ENCODE measurements around the gene NF2. TPM values are rescaled to one million over a fixed set of nuclear protein-coding genes. Genes with fewer than 3 reads are reported as not detected.

The NF2 gene
- total and polyA plus RNA-seq, 2 experiments from 2014 or later, result 14.4 to 54.5 TPM

DNA sequence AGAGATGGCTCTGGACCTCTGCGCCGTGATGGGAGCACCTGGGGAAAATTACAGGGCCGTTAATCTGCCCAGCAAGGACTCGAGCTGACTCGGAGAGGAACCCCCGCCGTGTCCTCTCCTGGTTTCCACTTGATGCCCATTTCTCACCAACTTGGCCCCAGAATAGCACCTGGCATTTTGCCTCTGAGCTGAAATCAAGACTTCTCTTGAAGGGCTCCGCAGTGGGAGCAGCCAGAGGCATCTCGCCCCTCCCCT, 97.4 kb downstream of the NF2 start:
- ATAC-seq, result no peak
- Histone ChIP-seq H3K79me2 (replicated peaks; ENCODE audit: insufficient read depth) (no peaks in the 10 kb centered on the region), H2AFZ (no peak overlapping the region), H3K4me1 (ENCODE audit: insufficient read depth) (peaks cover 46% of the 10 kb centered on the region), H3K27me3 (ENCODE audit: insufficient read depth) (peaks cover 23% of the 10 kb centered on the region), H3F3A (replicated peaks; ENCODE audit: low read depth) (0 out of 2 replicates have a peak, but pooled peaks cover 6% of the 10 kb centered on the region), H3K27ac (ENCODE audit: low read depth) (no peak overlapping the region), H3K4me2 (no peak overlapping the region), H4K20me1 (replicated peaks; ENCODE audit: insufficient read depth) (no peaks in the 10 kb centered on the region; the same call in 1 of the 2 replicates), H3K9me2 (ENCODE audit: insufficient read depth) (no peaks in the 10 kb centered on the region), H3K36me3 (ENCODE audit: insufficient read depth) (no peaks in the 10 kb centered on the region), H3K4me3 (no peak overlapping the region)
- Mint-ChIP-seq H3K36me3 (ENCODE audit: low read depth) (no peaks in the 10 kb centered on the region), H3K9me3 (no peaks in the 10 kb centered on the region; the same call in 2 of the 3 replicates), H3K4me1 (peaks cover 45% of the 10 kb centered on the region), H3K27me3 (ENCODE audit: insufficient read depth, low read depth, poor library complexity) (peaks cover 44% of the 10 kb centered on the region), H3K4me3 (peak overlapping the region; percentile 24; the same call in 2 of the 3 replicates), H3K27ac (no peak overlapping the region)
- DNase-seq (ENCODE audit: low spot score), result no peak
- no peak for TF ChIP-seq JUNB (IDR thresholded peaks at IDR 0.05; ENCODE audit: unreplicated experiment)
- no peak for TF ChIP-seq CREB1 (CRISPR knock-in tag; IDR thresholded peaks at IDR 0.05; ENCODE audit: low read depth)
- no peak for TF ChIP-seq EZH2 (IDR thresholded peaks at IDR 0.05; ENCODE audit: low read depth, unreplicated experiment)
- no peak for TF ChIP-seq NANOG (IDR thresholded peaks at IDR 0.05; ENCODE audit: borderline replicate concordance)
- TF ChIP-seq ZNF331 (CRISPR knock-in tag; IDR thresholded peaks at IDR 0.05; ENCODE audit: low read depth), result no peak
- TF ChIP-seq STAT1 (IDR thresholded peaks at IDR 0.05; ENCODE audit: unreplicated experiment), result no peak
- no peak for TF ChIP-seq EZH2phosphoT487 (IDR thresholded peaks at IDR 0.05; ENCODE audit: unreplicated experiment)

DNA sequence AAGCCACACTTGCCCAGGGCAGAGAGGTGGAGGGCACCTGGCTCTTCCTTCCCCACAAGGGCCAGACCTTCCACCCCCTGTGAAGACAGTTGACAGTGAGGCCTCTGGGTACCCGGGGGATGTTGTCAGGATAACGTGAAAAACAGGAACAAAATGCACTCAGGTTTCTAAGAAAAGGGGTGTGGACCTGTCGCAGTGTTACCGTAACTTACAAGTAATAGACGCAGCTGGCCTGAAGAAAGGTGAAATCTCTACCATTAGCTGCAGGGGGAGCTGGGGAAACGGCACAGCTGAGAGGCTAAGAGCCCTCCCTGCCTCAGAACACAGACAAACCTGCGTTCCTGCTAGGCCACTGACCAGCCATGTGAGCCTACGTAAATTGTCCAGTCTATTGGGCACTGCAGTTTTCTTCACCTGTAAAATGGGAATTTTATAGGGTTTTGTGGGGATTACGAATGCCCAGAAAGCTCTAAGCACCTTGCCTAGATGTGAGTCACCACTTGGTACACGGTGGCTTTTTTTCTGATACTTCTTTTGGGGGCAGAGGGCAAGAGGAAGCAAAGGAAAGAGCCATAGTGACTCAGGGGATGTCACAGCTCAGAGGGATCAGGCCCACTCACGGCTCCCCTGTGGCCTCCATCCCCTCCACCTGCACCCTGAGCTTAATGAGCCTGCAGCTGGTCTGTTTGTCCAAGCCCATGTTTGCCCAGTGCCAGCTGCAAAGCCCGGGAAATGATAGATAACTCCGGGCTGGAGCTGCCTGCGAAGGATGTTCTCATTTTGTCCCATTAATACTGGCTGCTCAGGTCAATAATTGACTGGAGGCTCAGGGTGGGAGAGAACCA, 97.9 kb downstream of the NF2 start:
- H3F3A ChIP-seq (replicated peaks; ENCODE audit: low read depth), result 0 out of 2 replicates have a peak, but pooled peaks cover 6% of the 10 kb centered on the region
- H3K4me1 ChIP-seq (ENCODE audit: insufficient read depth), result peaks cover 50% of the 10 kb centered on the region
- DNase-seq (ENCODE audit: low spot score) (peak; percentile 77), ATAC-seq (peak; percentile 40)
- no peak overlapping the region for H2AFZ ChIP-seq
- no peaks in the 10 kb centered on the region for H3K36me3 Mint-ChIP-seq (ENCODE audit: low read depth)
- peaks cover 51% of the 10 kb centered on the region for H3K4me1 Mint-ChIP-seq
- H3K36me3 ChIP-seq (ENCODE audit: insufficient read depth), result no peaks in the 10 kb centered on the region
- peak overlapping the region; percentile 61; the same call in 1 of the 2 replicates for H3K4me2 ChIP-seq
- H3K9me3 Mint-ChIP-seq, result no peaks in the 10 kb centered on the region; the same call in 2 of the 3 replicates
- H3K4me3 Mint-ChIP-seq, result peak overlapping the region; percentile 31; the same call in 2 of the 3 replicates
- H3K9me2 ChIP-seq (ENCODE audit: insufficient read depth), result no peaks in the 10 kb centered on the region
- no peak overlapping the region for H3K27ac Mint-ChIP-seq
- 0 out of 2 replicates have a peak overlapping the region, but pooled peaks have one; percentile 17 for H3K4me3 ChIP-seq
- no peaks in the 10 kb centered on the region; the same call in 1 of the 2 replicates for H4K20me1 ChIP-seq (replicated peaks; ENCODE audit: insufficient read depth)
- no peaks in the 10 kb centered on the region for H3K79me2 ChIP-seq (replicated peaks; ENCODE audit: insufficient read depth)
- H3K27me3 ChIP-seq (ENCODE audit: insufficient read depth), result peaks cover 23% of the 10 kb centered on the region
- TF ChIP-seq ZNF331 (CRISPR knock-in tag; IDR thresholded peaks at IDR 0.05; ENCODE audit: low read depth), result no peak
- TF ChIP-seq, protein P1, sequence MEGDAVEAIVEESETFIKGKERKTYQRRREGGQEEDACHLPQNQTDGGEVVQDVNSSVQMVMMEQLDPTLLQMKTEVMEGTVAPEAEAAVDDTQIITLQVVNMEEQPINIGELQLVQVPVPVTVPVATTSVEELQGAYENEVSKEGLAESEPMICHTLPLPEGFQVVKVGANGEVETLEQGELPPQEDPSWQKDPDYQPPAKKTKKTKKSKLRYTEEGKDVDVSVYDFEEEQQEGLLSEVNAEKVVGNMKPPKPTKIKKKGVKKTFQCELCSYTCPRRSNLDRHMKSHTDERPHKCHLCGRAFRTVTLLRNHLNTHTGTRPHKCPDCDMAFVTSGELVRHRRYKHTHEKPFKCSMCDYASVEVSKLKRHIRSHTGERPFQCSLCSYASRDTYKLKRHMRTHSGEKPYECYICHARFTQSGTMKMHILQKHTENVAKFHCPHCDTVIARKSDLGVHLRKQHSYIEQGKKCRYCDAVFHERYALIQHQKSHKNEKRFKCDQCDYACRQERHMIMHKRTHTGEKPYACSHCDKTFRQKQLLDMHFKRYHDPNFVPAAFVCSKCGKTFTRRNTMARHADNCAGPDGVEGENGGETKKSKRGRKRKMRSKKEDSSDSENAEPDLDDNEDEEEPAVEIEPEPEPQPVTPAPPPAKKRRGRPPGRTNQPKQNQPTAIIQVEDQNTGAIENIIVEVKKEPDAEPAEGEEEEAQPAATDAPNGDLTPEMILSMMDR (conservative IDR thresholded peaks at IDR 0.05; ENCODE audit: low read depth in 2 of 2), result peak; percentile 26 to 57; a peak in 3 of 4 replicates
- TF ChIP-seq, protein P2, sequence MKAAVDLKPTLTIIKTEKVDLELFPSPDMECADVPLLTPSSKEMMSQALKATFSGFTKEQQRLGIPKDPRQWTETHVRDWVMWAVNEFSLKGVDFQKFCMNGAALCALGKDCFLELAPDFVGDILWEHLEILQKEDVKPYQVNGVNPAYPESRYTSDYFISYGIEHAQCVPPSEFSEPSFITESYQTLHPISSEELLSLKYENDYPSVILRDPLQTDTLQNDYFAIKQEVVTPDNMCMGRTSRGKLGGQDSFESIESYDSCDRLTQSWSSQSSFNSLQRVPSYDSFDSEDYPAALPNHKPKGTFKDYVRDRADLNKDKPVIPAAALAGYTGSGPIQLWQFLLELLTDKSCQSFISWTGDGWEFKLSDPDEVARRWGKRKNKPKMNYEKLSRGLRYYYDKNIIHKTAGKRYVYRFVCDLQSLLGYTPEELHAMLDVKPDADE (IDR thresholded peaks at IDR 0.05), result no peak
- no peak overlapping the region for H3K27ac ChIP-seq (ENCODE audit: low read depth)
- H3K27me3 Mint-ChIP-seq (ENCODE audit: insufficient read depth, low read depth, poor library complexity), result peaks cover 42% of the 10 kb centered on the region
